H9 (cell line): ENCODE results near the gene CAPN5. TPM values are rescaled to one million over a fixed set of nuclear protein-coding genes. Genes with fewer than 3 reads are reported as not detected.
A peak's percentile ranks its signal among the peaks of the same experiment; 100 is the strongest.

Experiments
- DNase-seq: peaks from one replicate; pipeline ENCODE4 v3.0.0-alpha.2; 2017
- H2AFZ ChIP-seq: one replicate; pipeline ENCODE4 v1.6.1; 2013; ENCODE audit warnings: mild to moderate bottlenecking, low read length, control low read depth, moderate library complexity
- H2AK5ac ChIP-seq: 2 replicates; pipeline ENCODE4 v1.6.1; 2013; ENCODE audit warnings: low read length, control low read depth, mixed read lengths; ENCODE audit not compliant: insufficient read length
- H2BK120ac ChIP-seq: one replicate; pipeline ENCODE4 v1.6.1; 2013; ENCODE audit warnings: low read depth, mild to moderate bottlenecking, low read length, control low read depth, inconsistent platforms; ENCODE audit not compliant: poor library complexity, severe bottlenecking
- H2BK12ac ChIP-seq: 2 replicates; pipeline ENCODE4 v1.6.1; 2013; ENCODE audit warnings: low read length, control low read depth, mixed read lengths, low read depth; ENCODE audit not compliant: insufficient read length
- H2BK15ac ChIP-seq: 2 replicates; pipeline ENCODE4 v1.6.1; 2013; ENCODE audit warnings: low read depth, low read length, control low read depth
- H2BK20ac ChIP-seq: one replicate; pipeline ENCODE4 v1.6.1; 2013; ENCODE audit warnings: low read depth, mild to moderate bottlenecking, low read length, control low read depth, inconsistent platforms; ENCODE audit not compliant: poor library complexity, severe bottlenecking
- H2BK5ac ChIP-seq: 2 replicates; pipeline ENCODE4 v1.6.1; 2013; ENCODE audit warnings: low read length, control low read depth, mixed read lengths; ENCODE audit not compliant: insufficient read length
- H3K14ac ChIP-seq: 2 replicates; pipeline ENCODE4 v1.6.1; 2013; ENCODE audit warnings: low read length, control low read depth; ENCODE audit not compliant: insufficient read depth
- H3K18ac ChIP-seq: 2 replicates; pipeline ENCODE4 v1.6.1; 2013; ENCODE audit warnings: low read depth, mild to moderate bottlenecking, mixed read lengths, low read length, control low read depth; ENCODE audit not compliant: insufficient read length
- H3K23ac ChIP-seq: 2 replicates; pipeline ENCODE4 v1.6.1; 2013; ENCODE audit warnings: low read length, control low read depth, mixed read lengths, low read depth; ENCODE audit not compliant: insufficient read length
- H3K23me2 ChIP-seq: 2 replicates; pipeline ENCODE4 v1.6.1; 2013; ENCODE audit warnings: low read depth, mild to moderate bottlenecking, mixed read lengths, low read length, control low read depth; ENCODE audit not compliant: insufficient read length, poor library complexity, severe bottlenecking
- H3K27ac ChIP-seq: 2 replicates; pipeline ENCODE4 v1.5.1; 2013; ENCODE audit warnings: low read length, control low read depth, mixed read lengths, low read depth; ENCODE audit not compliant: insufficient read length
- H3K27me3 ChIP-seq: 2 replicates; pipeline ENCODE4 v1.6.1; 2013; ENCODE audit warnings: low read length, control low read depth, inconsistent platforms; ENCODE audit not compliant: insufficient read depth
- H3K4ac ChIP-seq: 2 replicates; pipeline ENCODE4 v1.6.1; 2013; ENCODE audit warnings: low read depth, mild to moderate bottlenecking, control low read depth, inconsistent platforms, low read length, moderate library complexity
- H3K4me1 ChIP-seq: 2 replicates; pipeline ENCODE4 v1.6.1; 2013; ENCODE audit warnings: low read length, control low read depth, inconsistent platforms; ENCODE audit not compliant: insufficient read depth
- H3K4me2 ChIP-seq: 2 replicates; pipeline ENCODE4 v1.6.1; 2013; ENCODE audit warnings: low read length, control low read depth, mixed read lengths; ENCODE audit not compliant: insufficient read length, insufficient read depth
- H3K56ac ChIP-seq: 2 replicates; pipeline ENCODE4 v1.6.1; 2013; ENCODE audit warnings: low read depth, mild to moderate bottlenecking, mixed read lengths, low read length, control low read depth; ENCODE audit not compliant: insufficient read length
- H3K79me1 ChIP-seq: 2 replicates; pipeline ENCODE4 v1.6.1; 2013; ENCODE audit warnings: low read depth, mild to moderate bottlenecking, moderate library complexity, low read length, control low read depth, inconsistent platforms; ENCODE audit not compliant: insufficient read depth, poor library complexity, severe bottlenecking
- H3K79me2 ChIP-seq: 2 replicates; pipeline ENCODE4 v1.6.1; 2013; ENCODE audit warnings: low read length, control low read depth, inconsistent platforms; ENCODE audit not compliant: insufficient read depth
- H3K9ac ChIP-seq: 2 replicates; pipeline ENCODE4 v1.6.1; 2013; ENCODE audit warnings: low read length, control low read depth, mixed read lengths; ENCODE audit not compliant: insufficient read length; ENCODE audit errors: extremely low read depth
- H3K9me3 ChIP-seq: one replicate; pipeline ENCODE4 v1.6.1; 2013; ENCODE audit warnings: low read depth, low read length, inconsistent platforms; ENCODE audit not compliant: control insufficient read depth
- H3T11ph ChIP-seq: one replicate; pipeline ENCODE4 v1.6.1; 2013; ENCODE audit warnings: mild to moderate bottlenecking, low read length, control low read depth, inconsistent platforms
- H4K20me1 ChIP-seq: one replicate; pipeline ENCODE4 v1.6.1; 2013; ENCODE audit not compliant: control insufficient read depth, insufficient read length, insufficient read depth
- H4K5ac ChIP-seq: 2 replicates; pipeline ENCODE4 v1.6.1; 2013; ENCODE audit warnings: low read depth, mild to moderate bottlenecking, mixed read lengths, low read length, control low read depth; ENCODE audit not compliant: insufficient read length
- H4K8ac ChIP-seq: replicated peaks from 2 replicates; pipeline ENCODE4 v1.6.1; 2013; ENCODE audit warnings: low read length, control low read depth, mixed read lengths, low read depth; ENCODE audit not compliant: insufficient read length
- H4K91ac ChIP-seq: 2 replicates; pipeline ENCODE4 v1.6.1; 2013; ENCODE audit warnings: low read depth, mild to moderate bottlenecking, moderate library complexity, mixed read lengths, low read length, control low read depth; ENCODE audit not compliant: insufficient read length
- H3K27ac Mint-ChIP-seq, 3 experiments: 2 replicates in 2 of 3; 3 replicates in 1 of 3; pipeline ENCODE4 v1.8.0; 2020 to 2021; ENCODE audit warnings: mixed read lengths in 3 of 3, mild to moderate bottlenecking in 1 of 3, moderate library complexity in 1 of 3
- H3K27me3 Mint-ChIP-seq: 2 replicates; pipeline ENCODE4 v1.8.0; 2021; ENCODE audit warnings: low read depth, mild to moderate bottlenecking, moderate library complexity, mixed read lengths
- H3K36me3 Mint-ChIP-seq, 3 experiments: 2 replicates in 2 of 3; 3 replicates in 1 of 3; pipeline ENCODE4 v1.8.0; 2020 to 2021; ENCODE audit warnings: low read depth in 3 of 3, mixed read lengths in 3 of 3; ENCODE audit not compliant: insufficient read depth in 1 of 3
- H3K4me1 Mint-ChIP-seq, 2 experiments: 2 replicates each; pipeline ENCODE4 v1.8.0; 2020; ENCODE audit warnings: mixed read lengths in 2 of 2
- H3K4me3 Mint-ChIP-seq, 2 experiments: 2 replicates in 1 of 2; 3 replicates in 1 of 2; pipeline ENCODE4 v1.8.0; 2020 to 2021; ENCODE audit warnings: mild to moderate bottlenecking in 2 of 2, mixed read lengths in 2 of 2, moderate library complexity in 1 of 2
- H3K9me3 Mint-ChIP-seq, 2 experiments: 2 replicates in 1 of 2; 3 replicates in 1 of 2; pipeline ENCODE4 v1.8.0; 2020; ENCODE audit warnings: mild to moderate bottlenecking in 2 of 2, mixed read lengths in 2 of 2, moderate library complexity in 1 of 2
- WGBS: extraction: QIAGEN DNeasy Blood & Tissue Kit; methylation state at CpG from one replicate; pipeline ENCODE4 v1.1.7; 2013; ENCODE audit warnings: missing lambda C conversion rate, low lambda C conversion rate, mixed read lengths; ENCODE audit not compliant: insufficient read length; ENCODE audit errors: extremely low coverage; 5-methylcytosine and 5-hydroxymethylcytosine counted together
- total RNA-seq: library from RNA; stranded (reverse); gene quantifications from 2 replicates; pipeline ENCODE4 v1.2.1, GENCODE V29; 2021
- TF ChIP-seq, protein P1 (sequence below): fragments of 200-600 bp; sonication (generic); conservative IDR thresholded peaks from 3 replicates; pipeline ENCODE4 v1.8.0; 2021; ENCODE audit warnings: antibody characterized with exemption, mild to moderate bottlenecking

CAPN5 gene
- total RNA-seq, 1 experiment from 2014 or later: 16.7 TPM

- Histone ChIP-seq H3K4me2 (no peak overlapping the region), H2AK5ac (no peak overlapping the region), H4K8ac (no peak overlapping the region), H3K14ac (no peak overlapping the region), H3K79me1 (no peaks in the 10 kb centered on the region), H3K23me2 (peaks cover 8% of the 10 kb centered on the region), H2BK12ac (no peak overlapping the region), H3K23ac (no peak overlapping the region), H3K9ac (no peak overlapping the region), H3K27ac (no peak overlapping the region), H4K5ac (no peak overlapping the region), H3K79me2 (no peaks in the 10 kb centered on the region), H3K9me3 (no peaks in the 10 kb centered on the region), H4K91ac (no peak overlapping the region), H2BK5ac (no peak overlapping the region), H3K18ac (no peak overlapping the region), H3K56ac (no peak overlapping the region), H3T11ph (no peak overlapping the region), H3K27me3 (no peaks in the 10 kb centered on the region), H2BK15ac (no peak overlapping the region), H3K4me1 (no peaks in the 10 kb centered on the region), H2AFZ (no peak overlapping the region), H4K20me1 (no peaks in the 10 kb centered on the region), H2BK120ac (no peak overlapping the region), H3K4ac (no peak overlapping the region), H2BK20ac (no peak overlapping the region)
- peaks cover 5% of the 10 kb centered on the region; the same call in 1 of the 2 replicates for H3K27me3 Mint-ChIP-seq
- H3K4me1 Mint-ChIP-seq: peaks cover 24 to 27% of the 10 kb centered on the region in 2 experiments
- H3K36me3 Mint-ChIP-seq: no peaks in the 10 kb centered on the region
- H3K4me3 Mint-ChIP-seq: no peak overlapping the region
- WGBS: no CpG with 5 or more reads among the region's 11 CpGs
- H3K9me3 Mint-ChIP-seq: no peaks in the 10 kb centered on the region
- peak overlapping the region in 1 of 3 experiments; percentile 52; a peak in 2 of 7 replicates for H3K27ac Mint-ChIP-seq
- TF ChIP-seq, protein P1, sequence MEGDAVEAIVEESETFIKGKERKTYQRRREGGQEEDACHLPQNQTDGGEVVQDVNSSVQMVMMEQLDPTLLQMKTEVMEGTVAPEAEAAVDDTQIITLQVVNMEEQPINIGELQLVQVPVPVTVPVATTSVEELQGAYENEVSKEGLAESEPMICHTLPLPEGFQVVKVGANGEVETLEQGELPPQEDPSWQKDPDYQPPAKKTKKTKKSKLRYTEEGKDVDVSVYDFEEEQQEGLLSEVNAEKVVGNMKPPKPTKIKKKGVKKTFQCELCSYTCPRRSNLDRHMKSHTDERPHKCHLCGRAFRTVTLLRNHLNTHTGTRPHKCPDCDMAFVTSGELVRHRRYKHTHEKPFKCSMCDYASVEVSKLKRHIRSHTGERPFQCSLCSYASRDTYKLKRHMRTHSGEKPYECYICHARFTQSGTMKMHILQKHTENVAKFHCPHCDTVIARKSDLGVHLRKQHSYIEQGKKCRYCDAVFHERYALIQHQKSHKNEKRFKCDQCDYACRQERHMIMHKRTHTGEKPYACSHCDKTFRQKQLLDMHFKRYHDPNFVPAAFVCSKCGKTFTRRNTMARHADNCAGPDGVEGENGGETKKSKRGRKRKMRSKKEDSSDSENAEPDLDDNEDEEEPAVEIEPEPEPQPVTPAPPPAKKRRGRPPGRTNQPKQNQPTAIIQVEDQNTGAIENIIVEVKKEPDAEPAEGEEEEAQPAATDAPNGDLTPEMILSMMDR: no peak
- no peak for DNase-seq
These were observed 63.3 kb downstream of the CAPN5 start for GRCh38 chr11:77129842-77130756.
